Chondrocyte (in vitro differentiated cells): ENCODE results near the gene SLC10A2. TPM values are rescaled to one million over a fixed set of nuclear protein-coding genes. Genes with fewer than 3 reads are reported as not detected.

Source experiments
- DNase-seq: peaks from one replicate; pipeline ENCODE4 v3.0.0; 2021; ENCODE audit warnings: mixed read lengths, low spot score
- H3K27ac Mint-ChIP-seq: one replicate; pipeline ENCODE4 v1.8.0; 2021; ENCODE audit warnings: mild to moderate bottlenecking, moderate library complexity, mixed read lengths; ENCODE audit not compliant: unreplicated experiment
- H3K27me3 Mint-ChIP-seq: 2 replicates; pipeline ENCODE4 v1.8.0; 2021; ENCODE audit warnings: low read depth, mixed read lengths
- H3K36me3 Mint-ChIP-seq: 2 replicates; pipeline ENCODE4 v1.8.0; 2021; ENCODE audit warnings: low read depth, mixed read lengths
- H3K4me1 Mint-ChIP-seq: 2 replicates; pipeline ENCODE4 v1.8.0; 2021; ENCODE audit warnings: low read depth, mild to moderate bottlenecking, mixed read lengths
- H3K4me3 Mint-ChIP-seq: one replicate; pipeline ENCODE4 v1.8.0; 2021; ENCODE audit warnings: mild to moderate bottlenecking, moderate library complexity, mixed read lengths; ENCODE audit not compliant: unreplicated experiment
- H3K9me3 Mint-ChIP-seq: 2 replicates; pipeline ENCODE4 v1.8.0; 2021; ENCODE audit warnings: low read depth, mixed read lengths
- total RNA-seq: library from RNA; stranded (reverse); gene quantifications from 3 replicates; pipeline ENCODE4 v1.2.1, GENCODE V29; 2021
- TF ChIP-seq, protein P1 (sequence below): fragments of 200-600 bp; sonication (generic); IDR thresholded peaks from 2 replicates; pipeline ENCODE4 v1.5.0; 2021; ENCODE audit warnings: antibody characterized with exemption, mild to moderate bottlenecking, moderate library complexity

The SLC10A2 gene
- total RNA-seq, 1 donor from 2014 or later: not detected

GRCh38 chr13:103036268-103036667 lies 29.9 kb downstream of the SLC10A2 start:
- DNase-seq: no peak
- peaks cover 2% of the 10 kb centered on the region for H3K27me3 Mint-ChIP-seq
- H3K9me3 Mint-ChIP-seq: no peaks in the 10 kb centered on the region
- no peaks in the 10 kb centered on the region for H3K36me3 Mint-ChIP-seq
- H3K4me1 Mint-ChIP-seq: no peaks in the 10 kb centered on the region
- TF ChIP-seq, protein P1, sequence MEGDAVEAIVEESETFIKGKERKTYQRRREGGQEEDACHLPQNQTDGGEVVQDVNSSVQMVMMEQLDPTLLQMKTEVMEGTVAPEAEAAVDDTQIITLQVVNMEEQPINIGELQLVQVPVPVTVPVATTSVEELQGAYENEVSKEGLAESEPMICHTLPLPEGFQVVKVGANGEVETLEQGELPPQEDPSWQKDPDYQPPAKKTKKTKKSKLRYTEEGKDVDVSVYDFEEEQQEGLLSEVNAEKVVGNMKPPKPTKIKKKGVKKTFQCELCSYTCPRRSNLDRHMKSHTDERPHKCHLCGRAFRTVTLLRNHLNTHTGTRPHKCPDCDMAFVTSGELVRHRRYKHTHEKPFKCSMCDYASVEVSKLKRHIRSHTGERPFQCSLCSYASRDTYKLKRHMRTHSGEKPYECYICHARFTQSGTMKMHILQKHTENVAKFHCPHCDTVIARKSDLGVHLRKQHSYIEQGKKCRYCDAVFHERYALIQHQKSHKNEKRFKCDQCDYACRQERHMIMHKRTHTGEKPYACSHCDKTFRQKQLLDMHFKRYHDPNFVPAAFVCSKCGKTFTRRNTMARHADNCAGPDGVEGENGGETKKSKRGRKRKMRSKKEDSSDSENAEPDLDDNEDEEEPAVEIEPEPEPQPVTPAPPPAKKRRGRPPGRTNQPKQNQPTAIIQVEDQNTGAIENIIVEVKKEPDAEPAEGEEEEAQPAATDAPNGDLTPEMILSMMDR: no peak
- no peak overlapping the region for H3K27ac Mint-ChIP-seq
- H3K4me3 Mint-ChIP-seq: no peak overlapping the region

GRCh38 chr13:103033999-103034398 lies 32.2 kb downstream of the SLC10A2 start:
- Mint-ChIP-seq H3K27me3 (no peaks in the 10 kb centered on the region), H3K4me1 (no peaks in the 10 kb centered on the region), H3K4me3 (no peak overlapping the region), H3K9me3 (no peaks in the 10 kb centered on the region), H3K36me3 (no peaks in the 10 kb centered on the region), H3K27ac (no peak overlapping the region)
- TF ChIP-seq, protein P1: no peak
- DNase-seq: no peak

DNA sequence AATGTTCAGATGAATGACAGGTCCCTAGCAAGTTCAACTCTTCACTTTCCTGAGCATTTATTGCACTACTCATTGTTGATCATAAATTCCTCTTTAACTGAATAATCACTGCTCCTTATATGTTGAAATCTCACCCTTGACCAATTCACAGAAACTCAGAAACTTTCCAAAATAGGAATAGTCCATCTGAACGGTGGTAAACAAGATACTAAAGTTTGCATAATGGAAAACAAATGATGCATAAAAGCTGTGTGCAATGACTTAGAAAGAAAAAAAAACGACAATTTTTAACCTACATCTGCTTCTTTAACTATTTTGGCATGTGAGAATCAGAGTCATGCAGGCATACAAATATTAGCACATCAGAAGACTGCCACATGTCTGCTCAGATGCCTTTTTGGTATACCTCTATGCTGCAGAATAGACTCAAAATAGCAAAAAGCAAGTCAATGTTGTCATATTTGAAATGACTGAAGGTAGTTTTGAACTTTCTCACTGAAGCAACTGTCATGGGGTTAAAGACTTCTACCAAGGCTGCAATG lies 34.8 kb downstream of the SLC10A2 start:
- TF ChIP-seq, protein P1: no peak
- Mint-ChIP-seq H3K4me3 (no peak overlapping the region), H3K4me1 (no peaks in the 10 kb centered on the region)

DNA sequence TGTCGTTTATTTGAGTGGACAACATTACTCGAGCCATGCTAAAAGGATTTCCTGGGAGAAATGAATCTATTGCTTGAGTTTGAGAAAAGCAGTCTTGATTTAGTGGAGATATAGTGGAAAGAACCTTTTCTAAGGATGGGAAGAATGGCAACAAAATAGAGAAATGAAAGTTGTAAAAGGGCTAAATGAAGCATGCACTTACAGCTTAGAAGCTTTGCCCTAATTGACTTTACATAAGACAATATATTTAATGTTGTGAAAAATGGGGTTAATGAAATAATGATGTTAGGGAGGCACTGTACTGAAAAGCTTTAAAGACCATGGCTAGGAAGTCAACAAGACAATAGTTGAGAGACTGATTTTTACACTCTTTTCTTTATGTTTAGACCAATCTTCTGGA lies 35.4 kb downstream of the SLC10A2 start:
- Mint-ChIP-seq H3K4me1 (no peaks in the 10 kb centered on the region), H3K36me3 (peaks cover 3% of the 10 kb centered on the region), H3K4me3 (no peak overlapping the region), H3K27me3 (no peaks in the 10 kb centered on the region), H3K27ac (no peak overlapping the region), H3K9me3 (peaks cover 11% of the 10 kb centered on the region)
- no peak for DNase-seq
- TF ChIP-seq, protein P1: no peak

More for the DNA sequence above, 34.8 kb downstream of the SLC10A2 start:
- Mint-ChIP-seq H3K36me3 (peaks cover 1% of the 10 kb centered on the region), H3K27ac (no peak overlapping the region), H3K27me3 (no peaks in the 10 kb centered on the region), H3K9me3 (peaks cover 9% of the 10 kb centered on the region)
- DNase-seq: no peak

DNA sequence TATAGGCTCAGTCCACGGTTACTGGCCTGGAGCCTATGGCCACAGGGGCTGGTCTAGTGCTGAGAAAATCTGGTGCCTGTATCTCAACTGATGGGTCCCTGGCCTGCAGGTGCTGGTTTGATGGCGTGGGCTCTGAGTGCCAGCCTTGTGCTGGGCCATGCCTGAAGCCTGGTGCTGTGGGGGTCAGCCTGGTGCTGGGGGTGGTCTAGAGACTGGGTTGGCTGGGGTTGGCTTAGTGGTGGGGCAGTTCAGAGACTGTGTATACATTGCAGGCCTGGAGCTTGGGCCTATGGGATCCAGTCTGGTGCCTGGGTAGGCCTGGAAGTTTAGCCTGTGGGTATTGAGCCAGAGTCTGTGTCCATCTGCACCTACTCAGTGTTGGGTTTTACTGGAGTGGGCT lies 36.4 kb downstream of the SLC10A2 start:
- H3K9me3 Mint-ChIP-seq: peaks cover 19% of the 10 kb centered on the region
- peaks cover 4% of the 10 kb centered on the region for H3K36me3 Mint-ChIP-seq
- no peaks in the 10 kb centered on the region for H3K27me3 Mint-ChIP-seq
- no peak overlapping the region for H3K4me3 Mint-ChIP-seq
- no peaks in the 10 kb centered on the region for H3K4me1 Mint-ChIP-seq
- no peak for DNase-seq
- no peak overlapping the region for H3K27ac Mint-ChIP-seq
- TF ChIP-seq, protein P1: no peak
